Hepatocyte (in vitro differentiated cells): Measurements from ENCODE around the gene DPP9. TPM values are rescaled to one million over a fixed set of nuclear protein-coding genes. Genes with fewer than 3 reads are reported as not detected.

Experiments
- DNase-seq: peaks from one replicate; pipeline ENCODE4 v3.0.0-alpha.2; 2016; ENCODE audit warnings: low spot score
- H2AFZ ChIP-seq: fragments of 200-600 bp; sonication (generic); 2 replicates; pipeline ENCODE4 v1.6.0; 2016; ENCODE audit warnings: antibody characterized with exemption, mild to moderate bottlenecking
- H3K27ac ChIP-seq: fragments of 200-600 bp; sonication (generic); 2 replicates; pipeline ENCODE4 v1.5.1; 2016; ENCODE audit warnings: mild to moderate bottlenecking
- H3K27me3 ChIP-seq: fragments of 200-600 bp; sonication (generic); 2 replicates; pipeline ENCODE4 v1.6.1; 2016
- H3K36me3 ChIP-seq: fragments of 200-600 bp; sonication (generic); replicated peaks from 2 replicates; pipeline ENCODE4 v1.5.1; 2016; ENCODE audit warnings: low read depth; ENCODE audit not compliant: insufficient read depth
- H3K4me1 ChIP-seq: fragments of 200-600 bp; sonication (generic); 2 replicates; pipeline ENCODE4 v1.5.1; 2016; ENCODE audit warnings: mild to moderate bottlenecking, moderate library complexity; ENCODE audit not compliant: insufficient read depth
- H3K4me2 ChIP-seq: fragments of 200-600 bp; sonication (generic); 2 replicates; pipeline ENCODE4 v1.6.0; 2016
- H3K4me3 ChIP-seq: fragments of 200-600 bp; sonication (generic); 2 replicates; pipeline ENCODE4 v1.5.1; 2016; ENCODE audit warnings: mild to moderate bottlenecking
- H3K79me2 ChIP-seq: fragments of 200-600 bp; sonication (generic); 2 replicates; pipeline ENCODE4 v1.6.0; 2017; ENCODE audit warnings: mild to moderate bottlenecking
- H3K9me2 ChIP-seq: fragments of 200-600 bp; sonication (generic); replicated peaks from 2 replicates; pipeline ENCODE4 v1.6.0; 2017; ENCODE audit warnings: mild to moderate bottlenecking; ENCODE audit not compliant: insufficient read depth
- H3K9me3 ChIP-seq: fragments of 200-600 bp; sonication (generic); 2 replicates; pipeline ENCODE4 v1.5.1; 2016; ENCODE audit warnings: low read depth, mild to moderate bottlenecking
- H4K20me1 ChIP-seq: fragments of 200-600 bp; sonication (generic); 2 replicates; pipeline ENCODE4 v1.6.0; 2016; ENCODE audit warnings: mild to moderate bottlenecking; ENCODE audit not compliant: insufficient read depth, poor library complexity, severe bottlenecking
- CTCF ChIP-seq: fragments of 200-600 bp; sonication (generic); IDR thresholded peaks from 2 replicates; pipeline ENCODE4 v1.5.1; 2016; ENCODE audit warnings: antibody characterized with exemption, mild to moderate bottlenecking; ENCODE audit not compliant: poor library complexity
- EZH2 ChIP-seq: fragments of 200-600 bp; sonication (generic); IDR thresholded peaks from 2 replicates; pipeline ENCODE4 v1.6.1; 2016; ENCODE audit warnings: antibody characterized with exemption, mild to moderate bottlenecking, borderline replicate concordance
- EZH2phosphoT487 ChIP-seq: fragments of 200-600 bp; sonication (generic); IDR thresholded peaks from one replicate; pipeline ENCODE4 v1.6.1; 2018; ENCODE audit warnings: antibody characterized with exemption, mild to moderate bottlenecking, low read depth, moderate library complexity; ENCODE audit not compliant: unreplicated experiment, severe bottlenecking
- WGBS: methylation state at CpG from one replicate; pipeline ENCODE4 v1.1.6; 2016; ENCODE audit warnings: low lambda C conversion rate; ENCODE audit errors: missing lambda C conversion rate; 5-methylcytosine and 5-hydroxymethylcytosine counted together
- polyA plus RNA-seq: library from polyadenylated mRNA; unstranded; fragments of >200 nt; fragmentation: Nextera tagmentation; extraction: Ambion mirVana; gene quantifications from 2 replicates; pipeline ENCODE4 v1.2.1, GENCODE V29; 2016
- total RNA-seq: library from RNA; depleted of rRNA; stranded (reverse); fragments of >200 nt; gene quantifications from 2 replicates; pipeline ENCODE4 v1.2.3, GENCODE V29; 2014

Gene DPP9
- total RNA-seq = 17.6 and 27.6 TPM in 2 replicates
- polyA plus RNA-seq = 32.6 and 32.7 TPM in 2 replicates

DNA sequence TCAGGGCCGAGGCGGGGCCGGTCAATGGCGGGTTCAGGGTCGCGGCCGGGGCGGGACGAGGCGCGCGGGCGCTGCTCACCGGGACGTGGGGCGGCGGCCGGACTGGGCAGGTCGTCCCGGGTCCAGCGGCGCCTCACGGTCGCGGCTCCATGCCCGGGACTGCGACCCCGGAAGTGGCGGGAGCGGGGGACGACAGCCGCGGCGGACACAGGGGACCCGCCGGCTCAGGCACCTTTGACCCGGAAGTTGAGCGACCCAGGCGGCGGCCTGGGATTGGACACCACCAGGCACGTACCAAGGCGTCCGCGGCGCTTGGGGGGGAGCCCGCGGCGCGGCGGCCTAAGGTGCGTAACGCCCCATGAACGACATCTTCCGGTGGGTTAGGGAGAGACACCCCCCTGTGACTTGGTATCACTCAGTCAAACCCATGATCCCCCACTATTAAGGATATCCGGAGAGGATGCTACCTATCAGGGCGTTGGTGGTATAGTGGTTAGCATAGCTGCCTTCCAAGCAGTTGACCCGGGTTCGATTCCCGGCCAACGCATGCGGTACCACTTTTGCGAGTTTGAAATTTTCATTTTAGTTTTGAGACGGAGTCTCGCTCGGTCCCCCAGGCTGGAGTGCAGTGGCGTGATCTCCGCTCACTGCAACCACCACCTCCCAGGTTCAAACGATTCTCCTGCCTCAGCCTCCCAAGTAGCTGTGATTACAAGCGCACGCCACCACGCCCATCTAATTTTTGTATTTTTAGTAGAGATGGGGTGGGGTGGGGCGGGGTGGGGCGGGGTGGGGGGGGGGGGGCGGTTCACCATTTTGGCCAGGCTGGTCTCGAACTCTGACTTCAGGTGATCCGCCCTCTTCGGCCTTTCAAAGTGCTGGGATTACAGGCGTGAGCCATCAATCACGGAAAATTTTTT, at the start of gene DPP9:
TSS of gene DPP9 (minus strand) at position 248 of the 920 bp plus-strand sequence. CDS start 3,936 bp downstream, outside the sequence.
- Histone ChIP-seq H3K27ac (peak within 1 kb of the TSS; percentile 69), H3K79me2 (peaks cover 31% of the 10 kb centered on the region), H3K27me3 (no peaks in the 10 kb centered on the region), H2AFZ (peak within 1 kb of the TSS; percentile 51), H4K20me1 (no peaks in the 10 kb centered on the region), H3K4me2 (peak within 1 kb of the TSS; percentile 96), H3K4me3 (peak within 1 kb of the TSS; percentile 90), H3K9me2 (no peaks in the 10 kb centered on the region), H3K4me1 (peaks cover 7% of the 10 kb centered on the region), H3K36me3 (no peaks in the 10 kb centered on the region), H3K9me3 (no peaks in the 10 kb centered on the region)
- TF ChIP-seq EZH2 (no peak), CTCF (no peak), EZH2phosphoT487 (no peak)
- peak; percentile 99 for DNase-seq
- 1% methylated on average over 50 of the region's 79 CpGs for WGBS

DNA sequence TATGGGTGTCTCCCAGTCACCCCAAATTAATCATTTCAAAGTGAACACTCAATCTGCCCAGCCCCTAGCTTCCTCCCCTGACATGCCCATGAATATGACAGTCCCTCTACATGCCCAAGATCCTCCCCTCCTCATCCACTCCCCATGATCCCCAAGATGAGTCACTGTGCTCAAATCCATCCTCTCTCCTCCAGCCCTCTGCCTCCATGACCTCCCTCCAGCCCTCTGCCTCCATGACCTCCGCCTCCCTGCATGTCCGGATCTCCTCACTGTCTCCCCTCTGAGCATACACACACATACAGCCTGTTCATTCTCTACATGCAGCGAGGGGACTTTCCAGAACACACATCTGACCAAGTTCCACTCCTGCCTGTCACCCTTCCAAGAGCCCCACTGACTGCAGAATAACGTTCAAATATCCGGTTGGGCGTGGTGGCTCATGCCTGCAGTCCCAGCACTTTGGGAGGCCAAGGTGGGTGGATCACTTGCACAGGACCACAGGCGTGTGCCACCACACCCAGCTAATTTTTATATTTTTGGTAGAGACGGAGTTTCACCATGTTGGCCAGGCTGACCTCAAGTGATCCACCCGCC, 49.5 kb upstream of the DPP9 start:
- Histone ChIP-seq H2AFZ (no peak overlapping the region), H3K36me3 (no peaks in the 10 kb centered on the region), H4K20me1 (no peaks in the 10 kb centered on the region), H3K9me2 (no peaks in the 10 kb centered on the region), H3K4me1 (no peaks in the 10 kb centered on the region), H3K9me3 (no peaks in the 10 kb centered on the region), H3K79me2 (no peaks in the 10 kb centered on the region), H3K27me3 (no peaks in the 10 kb centered on the region), H3K4me2 (no peak overlapping the region), H3K27ac (no peak overlapping the region), H3K4me3 (no peak overlapping the region)
- no peak for DNase-seq
- WGBS = 64% methylated on average over 9 of the region's 9 CpGs
- TF ChIP-seq CTCF (no peak), EZH2 (no peak), EZH2phosphoT487 (no peak)

DNA sequence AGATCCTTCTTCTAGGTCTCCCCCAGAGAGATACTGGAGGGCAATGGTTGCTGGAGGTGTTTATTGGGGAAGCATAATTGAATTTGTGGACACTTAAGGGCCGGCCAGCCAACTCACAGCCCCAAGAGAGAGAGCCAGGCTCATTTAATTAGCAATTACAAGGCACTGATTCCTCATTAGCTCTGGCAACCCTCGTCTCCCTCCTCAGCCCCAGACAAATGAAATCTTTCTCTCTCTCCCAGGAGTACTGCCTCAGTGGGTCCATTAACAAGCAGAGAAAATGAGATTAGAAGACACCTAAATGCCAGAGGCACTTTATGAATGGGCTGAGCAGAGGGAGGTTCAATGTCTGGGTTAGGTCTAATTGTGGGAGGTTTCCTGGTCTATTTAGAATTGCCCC, 48.9 kb upstream of the DPP9 start:
- H3K27ac ChIP-seq = no peak overlapping the region
- H3K9me3 ChIP-seq = no peaks in the 10 kb centered on the region
- no peak overlapping the region for H2AFZ ChIP-seq
- WGBS = 50% methylated on average over 2 of the region's 2 CpGs
- H3K79me2 ChIP-seq = no peaks in the 10 kb centered on the region
- H3K9me2 ChIP-seq = no peaks in the 10 kb centered on the region
- no peaks in the 10 kb centered on the region for H3K36me3 ChIP-seq
- no peak overlapping the region for H3K4me3 ChIP-seq
- no peak overlapping the region for H3K4me2 ChIP-seq
- H3K27me3 ChIP-seq = no peaks in the 10 kb centered on the region
- no peaks in the 10 kb centered on the region for H3K4me1 ChIP-seq
- H4K20me1 ChIP-seq = no peaks in the 10 kb centered on the region
- DNase-seq = no peak
- TF ChIP-seq EZH2phosphoT487 = no peak
- TF ChIP-seq CTCF = no peak
- no peak for TF ChIP-seq EZH2
